IPS-NIHi11 (cell line): ENCODE measurements around the gene FAM72A.
"Not testable (repeated sequence)": the region's sequence is repeated elsewhere in the genome, so short reads cannot be mapped to it uniquely, and the experiment has no call there.

Source experiments
- DNase-seq: peaks from one replicate; pipeline ENCODE4 v3.0.0; 2012; ENCODE audit warnings: mixed read lengths, low spot score

Gene FAM72A

GRCh38 chr1:206215600-206216392 is 13.2 kb upstream of the FAM72A start:
- not testable (repeated sequence) for DNase-seq

- not testable (repeated sequence) for DNase-seq
These were observed 8.2 kb upstream of the FAM72A start for GRCh38 chr1:206210802-206211201.

- not testable (repeated sequence) for DNase-seq
These were observed 2.9 kb upstream of the FAM72A start for GRCh38 chr1:206205569-206205968.

- not testable (repeated sequence) for DNase-seq
These were observed 2.2 kb upstream of the FAM72A start for GRCh38 chr1:206204871-206205270.

- not testable (repeated sequence) for DNase-seq
These were observed 1.5 kb upstream of the FAM72A start for GRCh38 chr1:206204159-206204511.

GRCh38 chr1:206203364-206204158 is 922 bp upstream of the FAM72A start, which contains the start of gene SRGAP2:
TSS of gene SRGAP2 (plus strand) at chr1:206203541. CDS start at chr1:206205971, 2,430 bp downstream.
- DNase-seq: not testable (repeated sequence)

- DNase-seq: not testable (repeated sequence)
These were observed 5.8 kb downstream of the FAM72A start for GRCh38 chr1:206196748-206197424.

GRCh38 chr1:206195182-206195581 is 7.5 kb downstream of the FAM72A start:
- DNase-seq: not testable (repeated sequence)

GRCh38 chr1:206186826-206187225 is 15.8 kb downstream of the FAM72A start:
- not testable (repeated sequence) for DNase-seq

- not testable (repeated sequence) for DNase-seq
These were observed 16.9 kb downstream of the FAM72A start for GRCh38 chr1:206185778-206186177.

GRCh38 chr1:206183788-206184187 is 18.9 kb downstream of the FAM72A start:
- DNase-seq: not testable (repeated sequence)

- not testable (repeated sequence) for DNase-seq
These were observed 20.0 kb downstream of the FAM72A start for GRCh38 chr1:206182368-206183317.

GRCh38 chr1:206179666-206180065 is 23.0 kb downstream of the FAM72A start:
- not testable (repeated sequence) for DNase-seq

- DNase-seq: not testable (repeated sequence)
These were observed 24.3 kb downstream of the FAM72A start for GRCh38 chr1:206178061-206178989.

- DNase-seq: not testable (repeated sequence)
These were observed 26.5 kb downstream of the FAM72A start for GRCh38 chr1:206176114-206176502.

- not testable (repeated sequence) for DNase-seq
These were observed 27.1 kb downstream of the FAM72A start for GRCh38 chr1:206175459-206176113.

GRCh38 chr1:206174182-206174868 is 28.3 kb downstream of the FAM72A start:
- DNase-seq: not testable (repeated sequence)

- not testable (repeated sequence) for DNase-seq
These were observed 29.4 kb downstream of the FAM72A start for GRCh38 chr1:206173110-206173719.
